ENCODE data around the gene DBN1.

GRCh38 chr5:177410575-177410974, 62.9 kb downstream of the DBN1 start:
- no peak for TF ChIP-seq CTCF (conservative IDR thresholded peaks at IDR 0.05; ENCODE audit: low read depth in 2 of 2)
- no peak for TF ChIP-seq EZH2 (IDR thresholded peaks at IDR 0.05; ENCODE audit: low read depth, unreplicated experiment)
- TF ChIP-seq POLR2AphosphoS5 (IDR thresholded peaks at IDR 0.05; ENCODE audit: low read depth): no peak
- no peak for TF ChIP-seq EZH2phosphoT487 (IDR thresholded peaks at IDR 0.05; ENCODE audit: unreplicated experiment)
- no peak for TF ChIP-seq REST (IDR thresholded peaks at IDR 0.05; ENCODE audit: unreplicated experiment)
